Esophagus squamous epithelium (tissue), 5 donors: ENCODE results near the gene LRRN2. TPM values are rescaled to one million over a fixed set of nuclear protein-coding genes. Genes with fewer than 3 reads are reported as not detected.

Source experiments
- DNase-seq: peaks from one replicate; lab custom pipeline; 2025; lab: John Stamatoyannopoulos, UW
- H3K27ac ChIP-seq, 4 donors: fragments of 200-600 bp; sonication (generic); one replicate each; pipeline ENCODE4 v1.5.1; 2016 to 2019; ENCODE audit warnings: mild to moderate bottlenecking in 1 of 4
- H3K27me3 ChIP-seq, 4 donors: fragments of 200-600 bp; sonication (generic); 1 replicate in 3 of 4; 2 replicates in 1 of 4; pipeline versions ENCODE4 v1.5.1 to v1.6.0; 2017 to 2021; ENCODE audit warnings: antibody characterized with exemption in 1 of 4
- H3K36me3 ChIP-seq, 3 donors: fragments of 200-600 bp; sonication (generic); one replicate each; pipeline ENCODE4 v1.5.1; 2016 to 2019
- H3K4me1 ChIP-seq, 3 donors: fragments of 200-600 bp; sonication (generic); one replicate each; pipeline ENCODE4 v1.5.1; 2017 to 2019
- H3K4me3 ChIP-seq, 4 donors: fragments of 200-600 bp; sonication (generic); 1 replicate in 3 of 4; 2 replicates in 1 of 4; pipeline ENCODE4 v1.5.1; 2016 to 2019; ENCODE audit warnings: mild to moderate bottlenecking in 2 of 4, moderate library complexity in 1 of 4
- H3K9me3 ChIP-seq, 3 donors: fragments of 200-600 bp; sonication (generic); one replicate each; pipeline ENCODE4 v1.5.1; 2016 to 2019
- CTCF ChIP-seq, 6 experiments: fragments of 450-650 bp in 4 of 6; fragments of 200-600 bp in 2 of 6; sonication (generic) in 2 of 6; IDR thresholded peaks; one replicate each; pipeline ENCODE4 v1.5.1; 2016 to 2019; ENCODE audit warnings: antibody characterized with exemption in 6 of 6, mild to moderate bottlenecking in 4 of 6, moderate library complexity in 4 of 6
- POLR2A ChIP-seq, 4 donors: fragments of 450-650 bp; IDR thresholded peaks; one replicate each; pipeline ENCODE4 v1.6.1; 2017; ENCODE audit warnings: antibody characterized with exemption in 4 of 4, mild to moderate bottlenecking in 4 of 4, moderate library complexity in 3 of 4
- WGBS, 2 donors: methylation state at CpG; one replicate each; pipeline ENCODE4 v1.1.5; 2018; 5-methylcytosine and 5-hydroxymethylcytosine counted together
- intact Hi-C: fragments of 100-400 bp; cut with DNase I; formaldehyde crosslinking; loops from one replicate; pipeline ENCODE4 v1.15.0; 2022
- total RNA-seq, 4 donors: library from RNA; depleted of rRNA; stranded (reverse); fragments of >200 nt; gene quantifications; one replicate each; pipeline ENCODE4 v1.1.0, GENCODE V29; 2016
- donor health status: DM: yes; HTN: yes; CAD: no.

Gene LRRN2
- total RNA-seq, 4 donors from 2014 or later, result 0.18 to 1.8 (median 1.5) TPM

- TF ChIP-seq CTCF (IDR thresholded peaks at IDR 0.05) (no peak), POLR2A (IDR thresholded peaks at IDR 0.05) (no peak)
- WGBS, 2 donors, result 67% methylated on average over 3 of the region's 4 CpGs; no CpG with 5 or more reads in 1 of the 2 donors
- intact Hi-C loops, result no loop called here
Measured at GRCh38 chr1:204627436-204627835, 58.1 kb downstream of the LRRN2 start.

GRCh38 chr1:204626381-204626780 lies 59.2 kb downstream of the LRRN2 start:
- 76 to 77% methylated on average over 6 of the region's 7 CpGs for WGBS, 2 donors
- Histone ChIP-seq H3K4me1 (peaks cover 0 to 28% (median 5%) of the 10 kb centered on the region in 3 donors), H3K9me3 (no peaks in the 10 kb centered on the region), H3K27ac (no peak overlapping the region), H3K36me3 (no peaks in the 10 kb centered on the region), H3K27me3 (peaks cover 0 to 33% (median 0%) of the 10 kb centered on the region in 4 donors), H3K4me3 (no peak overlapping the region)
- TF ChIP-seq CTCF (IDR thresholded peaks at IDR 0.05), result no peak
- no peak for TF ChIP-seq POLR2A (IDR thresholded peaks at IDR 0.05)
- no peak for DNase-seq
- intact Hi-C loops, result no loop called here

More at GRCh38 chr1:204627436-204627835, 58.1 kb downstream of the LRRN2 start:
- DNase-seq, result no peak
- H3K9me3 ChIP-seq, result no peaks in the 10 kb centered on the region
- peaks cover 0 to 17% (median 5%) of the 10 kb centered on the region in 3 donors for H3K4me1 ChIP-seq
- no peaks in the 10 kb centered on the region for H3K36me3 ChIP-seq
- H3K4me3 ChIP-seq, result no peak overlapping the region
- H3K27ac ChIP-seq, result no peak overlapping the region
- peaks cover 0 to 33% (median 0%) of the 10 kb centered on the region in 4 donors for H3K27me3 ChIP-seq

DNA sequence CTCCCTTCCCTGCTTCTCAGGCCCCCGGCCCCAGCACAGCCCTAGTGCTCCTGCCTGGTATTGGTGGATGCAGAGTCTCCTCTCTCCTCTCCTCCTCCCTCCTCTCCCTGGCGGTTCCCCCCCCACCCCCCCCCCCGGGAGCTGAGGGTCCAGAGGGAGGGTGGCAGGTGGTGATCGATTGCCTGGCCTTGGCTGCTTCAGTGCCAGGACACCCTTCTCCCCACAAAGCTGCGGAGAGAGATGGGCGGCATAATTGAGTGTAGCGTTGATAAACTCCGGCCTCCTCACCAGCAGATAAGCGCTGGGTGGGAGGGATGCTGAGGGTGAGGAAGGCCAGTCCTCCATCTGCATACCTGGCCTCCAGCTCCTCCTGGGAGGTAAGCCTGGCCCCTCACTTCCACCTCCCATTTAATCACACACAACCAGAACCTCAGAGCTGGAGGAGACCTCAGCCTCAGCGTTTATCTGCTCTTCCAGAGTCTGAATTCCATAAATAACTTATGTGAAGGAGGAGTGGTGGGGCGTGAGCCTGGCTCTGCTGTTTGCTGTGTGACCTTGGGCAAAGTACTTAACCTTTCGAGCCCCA lies 60.8 kb downstream of the LRRN2 start:
- Histone ChIP-seq H3K27me3 (peaks cover 0 to 22% (median 0%) of the 10 kb centered on the region in 4 donors), H3K27ac (no peak overlapping the region), H3K4me1 (peaks cover 0 to 44% (median 9%) of the 10 kb centered on the region in 3 donors), H3K4me3 (no peak overlapping the region), H3K9me3 (no peaks in the 10 kb centered on the region), H3K36me3 (no peaks in the 10 kb centered on the region)
- WGBS, 2 donors, result 57 to 70% methylated on average over 5 to 7 of the region's 12 CpGs
- DNase-seq, result no peak
- intact Hi-C loops, result no loop called here
- TF ChIP-seq CTCF (IDR thresholded peaks at IDR 0.05), result no peak
- TF ChIP-seq POLR2A (IDR thresholded peaks at IDR 0.05), result no peak

- peaks cover 0 to 17% (median 0%) of the 10 kb centered on the region in 4 donors for H3K27me3 ChIP-seq
- DNase-seq, result no peak
- no peak overlapping the region for H3K4me3 ChIP-seq
- peaks cover 0 to 46% (median 9%) of the 10 kb centered on the region in 3 donors for H3K4me1 ChIP-seq
- H3K36me3 ChIP-seq, result no peaks in the 10 kb centered on the region
- no peak overlapping the region for H3K27ac ChIP-seq
- TF ChIP-seq POLR2A (IDR thresholded peaks at IDR 0.05) (no peak), CTCF (IDR thresholded peaks at IDR 0.05) (no peak)
- WGBS, 2 donors, result 45 to 67% methylated on average over 1 to 2 of the region's 3 CpGs
- intact Hi-C loops, result no loop called here
- no peaks in the 10 kb centered on the region for H3K9me3 ChIP-seq
Measured at GRCh38 chr1:204623894-204624361, 61.6 kb downstream of the LRRN2 start.

DNA sequence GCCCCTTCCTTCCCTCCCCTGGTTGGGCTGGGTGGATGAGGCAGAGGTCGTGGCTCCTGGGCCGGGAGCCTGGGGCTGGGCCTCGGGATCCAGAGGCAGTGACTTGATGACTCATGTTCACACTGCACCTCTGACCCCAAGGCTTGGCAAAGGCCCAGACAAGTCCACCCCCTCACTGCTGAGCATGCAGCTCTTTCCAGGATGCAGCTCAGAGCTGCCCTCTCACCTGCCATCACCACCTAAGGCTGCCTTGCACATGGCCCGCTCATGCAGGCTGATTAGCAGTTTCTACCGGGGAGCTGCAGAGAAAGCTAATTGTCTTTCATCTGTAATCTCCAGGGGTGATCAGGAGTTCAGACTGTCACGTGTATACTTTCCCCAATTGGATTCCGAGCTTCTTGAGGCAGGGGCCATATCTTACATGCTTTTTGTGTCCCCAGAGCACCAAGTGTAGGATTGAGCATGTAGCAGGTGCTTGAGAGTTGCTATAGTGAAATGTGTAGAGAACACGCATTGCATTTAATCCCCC lies 62.1 kb downstream of the LRRN2 start:
- H3K36me3 ChIP-seq, result no peaks in the 10 kb centered on the region
- TF ChIP-seq POLR2A (IDR thresholded peaks at IDR 0.05) (no peak), CTCF (IDR thresholded peaks at IDR 0.05) (no peak)
- H3K27ac ChIP-seq, result no peak overlapping the region
- no peak for DNase-seq
- intact Hi-C loops, result no loop called here
- peaks cover 0 to 46% (median 9%) of the 10 kb centered on the region in 3 donors for H3K4me1 ChIP-seq
- H3K9me3 ChIP-seq, result no peaks in the 10 kb centered on the region
- H3K27me3 ChIP-seq, result peaks cover 0 to 12% (median 0%) of the 10 kb centered on the region in 4 donors
- 21 to 65% methylated on average over 3 to 5 of the region's 8 CpGs for WGBS, 2 donors
- no peak overlapping the region for H3K4me3 ChIP-seq
